Breast epithelium (tissue), 4 donors: ENCODE measurements around the gene CPEB4. TPM values are rescaled to one million over a fixed set of nuclear protein-coding genes. Genes with fewer than 3 reads are reported as not detected.

ENCODE experiments used
- DNase-seq, 2 donors: peaks; one replicate each; pipeline ENCODE4 v3.0.0-alpha.2; 2019; ENCODE audit warnings: low spot score in 2 of 2
- H3K27ac ChIP-seq, 2 donors: fragments of 200-600 bp; sonication (generic) in 1 of 2; one replicate each; pipeline ENCODE4 v1.5.1; 2016 to 2019; ENCODE audit warnings: mild to moderate bottlenecking in 1 of 2
- H3K27me3 ChIP-seq, 2 donors: fragments of 200-600 bp; sonication (generic) in 1 of 2; one replicate each; pipeline versions ENCODE4 v1.5.1 to v1.6.0; 2017 to 2019; ENCODE audit warnings: control low read depth in 1 of 2, mild to moderate bottlenecking in 1 of 2
- H3K36me3 ChIP-seq: fragments of 200-600 bp; one replicate; pipeline ENCODE4 v1.5.1; 2019
- H3K4me1 ChIP-seq, 2 donors: fragments of 200-600 bp; sonication (generic); one replicate each; pipeline ENCODE4 v1.5.1; 2016 to 2019; ENCODE audit warnings: control low read depth in 1 of 2
- H3K4me3 ChIP-seq, 3 donors: fragments of 200-600 bp; sonication (generic); 1 replicate in 2 of 3; 2 replicates in 1 of 3; pipeline ENCODE4 v1.5.1; 2016 to 2019; ENCODE audit warnings: mild to moderate bottlenecking in 3 of 3, moderate library complexity in 2 of 3
- H3K9me3 ChIP-seq, 2 donors: fragments of 200-600 bp; sonication (generic) in 1 of 2; one replicate each; pipeline ENCODE4 v1.5.1; 2016 to 2019; ENCODE audit warnings: control low read depth in 1 of 2
- POLR2A ChIP-seq: fragments of 450-650 bp; IDR thresholded peaks from one replicate; pipeline ENCODE4 v1.6.1; 2016; ENCODE audit warnings: antibody characterized with exemption, mild to moderate bottlenecking, moderate library complexity
- POLR2AphosphoS5 ChIP-seq, 3 donors: sonication (generic); formaldehyde crosslinking; IDR thresholded peaks; one replicate each; pipeline ENCODE4 v1.6.1; 2017; ENCODE audit warnings: antibody characterized with exemption in 3 of 3
- intact Hi-C: fragments of 100-400 bp; cut with DNase I; formaldehyde crosslinking; loops from one replicate; pipeline ENCODE4 v1.15.1; 2023; ENCODE audit warnings: low total_unique reads
- total RNA-seq, 3 donors: library from RNA; depleted of rRNA; stranded (reverse); fragments of >200 nt; gene quantifications; one replicate each; pipeline ENCODE4 v1.1.0, GENCODE V29; 2016
- TF ChIP-seq, protein P1 (sequence below), 3 donors: fragments of 450-650 bp; IDR thresholded peaks; one replicate each; pipeline ENCODE4 v1.5.1; 2016 to 2017; ENCODE audit warnings: antibody characterized with exemption in 3 of 3, mild to moderate bottlenecking in 3 of 3, moderate library complexity in 3 of 3

CPEB4 gene
- total RNA-seq, 3 donors from 2014 or later = 36.4 to 71.7 (median 49.9) TPM

DNA sequence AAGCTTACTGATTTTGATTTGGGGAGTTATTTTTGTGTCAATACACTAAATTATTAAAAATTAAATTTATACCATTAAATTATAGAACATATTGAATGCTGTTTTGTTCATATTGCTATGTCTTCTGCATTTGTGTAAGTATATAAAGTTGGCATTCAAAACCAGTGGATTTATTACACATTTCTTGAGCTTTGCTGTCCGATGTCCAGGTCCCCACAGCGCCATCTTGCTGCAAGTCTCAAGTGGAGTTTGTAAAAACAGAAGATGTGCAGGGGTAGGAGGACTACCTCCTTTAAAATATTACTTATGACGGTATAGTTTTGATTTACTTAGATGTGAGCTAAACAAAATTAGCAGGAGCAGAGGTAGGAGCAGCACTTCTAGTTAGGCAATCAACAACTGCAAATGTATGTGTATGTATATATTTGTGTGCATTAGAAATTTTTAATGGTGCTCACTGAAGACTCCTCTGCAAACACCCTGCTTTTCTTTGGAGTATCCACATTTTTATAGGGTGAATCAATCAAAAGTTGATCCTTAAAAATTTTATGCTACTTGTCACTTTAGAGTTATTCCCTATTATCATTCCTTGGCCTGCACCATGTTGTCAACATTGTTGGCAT is 37.4 kb downstream of the CPEB4 start:
- Histone ChIP-seq H3K4me3 (no peak overlapping the region), H3K27ac (no peak overlapping the region), H3K4me1 (no peaks in the 10 kb centered on the region), H3K36me3 (no peaks in the 10 kb centered on the region), H3K9me3 (no peaks in the 10 kb centered on the region), H3K27me3 (no peaks in the 10 kb centered on the region)
- TF ChIP-seq, protein P1, sequence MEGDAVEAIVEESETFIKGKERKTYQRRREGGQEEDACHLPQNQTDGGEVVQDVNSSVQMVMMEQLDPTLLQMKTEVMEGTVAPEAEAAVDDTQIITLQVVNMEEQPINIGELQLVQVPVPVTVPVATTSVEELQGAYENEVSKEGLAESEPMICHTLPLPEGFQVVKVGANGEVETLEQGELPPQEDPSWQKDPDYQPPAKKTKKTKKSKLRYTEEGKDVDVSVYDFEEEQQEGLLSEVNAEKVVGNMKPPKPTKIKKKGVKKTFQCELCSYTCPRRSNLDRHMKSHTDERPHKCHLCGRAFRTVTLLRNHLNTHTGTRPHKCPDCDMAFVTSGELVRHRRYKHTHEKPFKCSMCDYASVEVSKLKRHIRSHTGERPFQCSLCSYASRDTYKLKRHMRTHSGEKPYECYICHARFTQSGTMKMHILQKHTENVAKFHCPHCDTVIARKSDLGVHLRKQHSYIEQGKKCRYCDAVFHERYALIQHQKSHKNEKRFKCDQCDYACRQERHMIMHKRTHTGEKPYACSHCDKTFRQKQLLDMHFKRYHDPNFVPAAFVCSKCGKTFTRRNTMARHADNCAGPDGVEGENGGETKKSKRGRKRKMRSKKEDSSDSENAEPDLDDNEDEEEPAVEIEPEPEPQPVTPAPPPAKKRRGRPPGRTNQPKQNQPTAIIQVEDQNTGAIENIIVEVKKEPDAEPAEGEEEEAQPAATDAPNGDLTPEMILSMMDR (IDR thresholded peaks at IDR 0.05) = peak in 1 of 3 donors; percentile 14
- TF ChIP-seq POLR2A = no peak
- TF ChIP-seq POLR2AphosphoS5 (IDR thresholded peaks at IDR 0.05) = no peak
- intact Hi-C loops = no loop called here
- DNase-seq = no peak

DNA sequence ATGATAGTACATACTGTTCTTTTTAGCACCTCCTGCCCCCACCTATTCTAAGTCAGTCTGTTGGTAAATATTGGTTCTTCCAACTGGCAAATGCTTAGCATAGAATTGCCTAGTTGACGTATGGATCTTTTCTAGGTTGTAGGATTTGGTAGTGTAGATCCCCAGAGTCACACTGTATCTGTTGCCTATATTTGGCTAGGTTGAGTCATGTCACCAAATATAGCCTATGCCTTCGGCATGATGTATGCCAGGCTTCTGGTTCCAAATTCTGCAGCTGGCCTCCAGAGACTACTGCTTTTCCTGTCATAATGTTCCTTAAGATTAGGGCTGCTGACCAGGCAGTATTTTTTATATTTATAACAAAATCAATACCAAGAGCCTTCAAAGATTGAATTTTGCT is 38.2 kb downstream of the CPEB4 start:
- no peak overlapping the region for H3K4me3 ChIP-seq
- intact Hi-C loops = no loop called here
- DNase-seq = no peak
- no peaks in the 10 kb centered on the region for H3K4me1 ChIP-seq
- no peaks in the 10 kb centered on the region for H3K27me3 ChIP-seq
- no peaks in the 10 kb centered on the region for H3K9me3 ChIP-seq
- no peaks in the 10 kb centered on the region for H3K36me3 ChIP-seq
- peak overlapping the region in 1 of 2 donors; percentile 22 for H3K27ac ChIP-seq
- TF ChIP-seq, protein P1 (IDR thresholded peaks at IDR 0.05) = no peak
- no peak for TF ChIP-seq POLR2A
- no peak for TF ChIP-seq POLR2AphosphoS5 (IDR thresholded peaks at IDR 0.05)

DNA sequence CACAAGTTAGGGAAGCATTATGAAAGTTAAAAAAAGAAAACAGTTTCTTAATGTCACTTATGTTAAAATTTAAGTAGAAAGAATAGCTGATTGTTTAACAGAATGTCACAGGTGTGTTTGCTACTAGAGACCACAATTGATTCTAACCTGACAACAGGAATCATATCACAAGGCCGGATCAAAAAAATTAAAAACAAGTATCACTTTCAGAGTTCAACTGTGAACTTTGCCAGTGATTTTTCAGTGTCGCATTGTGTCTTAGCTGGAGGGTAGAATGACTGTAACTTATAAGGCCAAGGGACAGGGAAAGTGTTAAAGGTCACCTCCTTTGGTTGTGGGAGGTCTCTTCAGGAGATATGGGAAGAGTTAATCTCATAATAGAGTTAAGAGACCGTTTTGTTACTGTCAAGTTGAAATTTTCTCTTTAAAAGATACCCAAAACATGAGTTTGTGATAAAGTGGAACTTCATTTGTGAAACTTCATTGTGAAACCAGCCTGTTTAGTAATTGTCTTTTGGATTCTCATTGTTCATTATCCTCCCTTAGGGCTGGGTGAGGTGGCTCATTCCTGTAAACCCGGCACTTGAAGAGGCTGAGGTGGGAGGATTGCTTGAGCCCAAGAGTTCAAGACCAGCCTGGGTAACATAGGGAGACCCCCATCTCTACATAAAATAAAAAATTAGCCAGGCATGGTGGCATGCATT is 40.9 kb downstream of the CPEB4 start:
- no peaks in the 10 kb centered on the region for H3K36me3 ChIP-seq
- no peaks in the 10 kb centered on the region for H3K27me3 ChIP-seq
- no peak overlapping the region for H3K4me3 ChIP-seq
- peak overlapping the region; percentile 33 to 57 for H3K27ac ChIP-seq
- H3K4me1 ChIP-seq = no peaks in the 10 kb centered on the region
- no peaks in the 10 kb centered on the region for H3K9me3 ChIP-seq
- DNase-seq = no peak
- intact Hi-C loops = no loop called here
- no peak for TF ChIP-seq POLR2AphosphoS5 (IDR thresholded peaks at IDR 0.05)
- TF ChIP-seq, protein P1 (IDR thresholded peaks at IDR 0.05) = no peak
- no peak for TF ChIP-seq POLR2A

DNA sequence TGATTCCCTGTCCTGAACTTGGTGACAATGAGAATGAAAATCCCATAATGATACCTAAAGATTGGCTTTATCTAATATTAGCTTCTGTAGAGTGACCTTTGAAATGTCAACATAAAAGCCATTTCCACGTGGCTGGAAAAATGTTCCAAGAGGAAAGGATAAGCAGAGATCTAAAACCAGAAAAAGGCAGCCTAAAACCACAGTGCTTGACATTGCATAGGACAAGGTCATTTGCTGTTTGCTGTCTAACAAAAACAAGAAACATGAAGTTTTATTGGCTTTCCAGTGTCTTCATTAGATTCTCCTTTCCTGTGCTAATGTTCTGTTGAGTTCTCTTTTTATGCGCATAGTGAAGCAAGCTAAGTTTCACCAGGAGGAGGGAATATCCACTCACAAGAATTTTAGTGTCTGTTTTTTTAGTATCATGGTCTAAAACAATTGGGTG is 44.6 kb downstream of the CPEB4 start:
- intact Hi-C loops = no loop called here
- Histone ChIP-seq H3K9me3 (no peaks in the 10 kb centered on the region), H3K27ac (no peak overlapping the region), H3K4me1 (no peaks in the 10 kb centered on the region), H3K27me3 (no peaks in the 10 kb centered on the region), H3K4me3 (no peak overlapping the region), H3K36me3 (no peaks in the 10 kb centered on the region)
- no peak for DNase-seq
- TF ChIP-seq POLR2A (no peak), POLR2AphosphoS5 (IDR thresholded peaks at IDR 0.05) (no peak)
- TF ChIP-seq, protein P1 (IDR thresholded peaks at IDR 0.05) = no peak

DNA sequence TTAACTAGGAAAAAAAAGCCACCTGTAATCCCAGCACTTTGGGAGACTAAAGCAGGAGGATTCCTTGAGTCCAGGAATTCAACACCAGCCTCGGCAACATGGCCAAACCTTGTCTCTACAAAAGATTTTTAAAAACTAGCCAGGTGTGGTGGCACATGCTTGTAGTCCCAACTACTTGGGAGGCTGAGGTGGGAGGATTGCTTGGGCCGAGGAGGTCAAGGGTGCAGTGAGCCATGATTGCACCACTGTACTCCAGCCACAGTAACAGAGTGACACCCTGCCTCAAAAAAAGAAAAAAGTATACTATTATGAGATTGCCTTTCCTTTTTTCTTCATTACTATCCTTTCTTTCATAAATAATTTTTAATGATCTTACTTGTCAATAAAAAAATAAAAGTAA is 45.8 kb downstream of the CPEB4 start:
- intact Hi-C loops = no loop called here
- no peaks in the 10 kb centered on the region for H3K27me3 ChIP-seq
- H3K27ac ChIP-seq = no peak overlapping the region
- DNase-seq = no peak
- no peaks in the 10 kb centered on the region for H3K36me3 ChIP-seq
- H3K4me3 ChIP-seq = no peak overlapping the region
- H3K9me3 ChIP-seq = no peaks in the 10 kb centered on the region
- TF ChIP-seq, protein P1 (IDR thresholded peaks at IDR 0.05) = no peak
- TF ChIP-seq POLR2AphosphoS5 (IDR thresholded peaks at IDR 0.05) = no peak
- no peak for TF ChIP-seq POLR2A
- H3K4me1 ChIP-seq = no peaks in the 10 kb centered on the region
